ENCODE data around the gene LHPP.

The LHPP gene

GRCh38 chr10:124461642-124462347, at the start of gene LHPP:
Gene LHPP, plus strand, starts transcription at chr10:124461823. Its CDS starts 40 bp downstream, at chr10:124461863.
- no peak for TF ChIP-seq CTCF (IDR thresholded peaks at IDR 0.05; ENCODE audit: insufficient read depth, low read depth, low read length, missing control alignments)
- peak; percentile 84 for DNase-seq (ENCODE audit: low read depth)
- H3K4me3 ChIP-seq (ENCODE audit: low read length), result peak within 1 kb of the TSS; percentile 69

GRCh38 chr10:124414076-124414475, 47.5 kb upstream of the LHPP start:
- peak overlapping the region; percentile 16 for H3K4me3 ChIP-seq (ENCODE audit: low read length)
- TF ChIP-seq CTCF (IDR thresholded peaks at IDR 0.05; ENCODE audit: insufficient read depth, low read depth, low read length, missing control alignments), result no peak
- DNase-seq (ENCODE audit: low read depth), result peak; percentile 53

GRCh38 chr10:124415210-124415609, 46.4 kb upstream of the LHPP start:
- DNase-seq (ENCODE audit: low read depth), result no peak
- TF ChIP-seq CTCF (IDR thresholded peaks at IDR 0.05; ENCODE audit: insufficient read depth, low read depth, low read length, missing control alignments), result no peak

GRCh38 chr10:124416733-124417132, 44.9 kb upstream of the LHPP start:
- no peak for TF ChIP-seq CTCF (IDR thresholded peaks at IDR 0.05; ENCODE audit: insufficient read depth, low read depth, low read length, missing control alignments)
- H3K4me3 ChIP-seq (ENCODE audit: low read length), result no peak overlapping the region

More at GRCh38 chr10:124415210-124415609, 46.4 kb upstream of the LHPP start:
- H3K4me3 ChIP-seq (ENCODE audit: low read length), result no peak overlapping the region

GRCh38 chr10:124417895-124418725, 43.5 kb upstream of the LHPP start:
- TF ChIP-seq CTCF (IDR thresholded peaks at IDR 0.05; ENCODE audit: insufficient read depth, low read depth, low read length, missing control alignments), result no peak
- DNase-seq (ENCODE audit: low read depth), result peak; percentile 52
- H3K4me3 ChIP-seq (ENCODE audit: low read length), result peak overlapping the region; percentile 69

More at GRCh38 chr10:124416733-124417132, 44.9 kb upstream of the LHPP start:
- DNase-seq (ENCODE audit: low read depth), result peak; percentile 19

GRCh38 chr10:124418726-124419501, 42.7 kb upstream of the LHPP start, which contains the start of gene OAT:
Gene OAT, minus strand, starts transcription at chr10:124418923. Its CDS starts 6,752 bp downstream, at chr10:124412171.
- DNase-seq (ENCODE audit: low read depth), result peak; percentile 97
- H3K4me3 ChIP-seq (ENCODE audit: low read length), result peak within 1 kb of the TSS; percentile 69
- no peak for TF ChIP-seq CTCF (IDR thresholded peaks at IDR 0.05; ENCODE audit: insufficient read depth, low read depth, low read length, missing control alignments)
